Body of pancreas (tissue), 4 donors: ENCODE results near the gene NUDT12.

Source experiments
- CTCF ChIP-seq, 7 experiments: fragments of 450-650 bp in 4 of 7; fragments of 200-600 bp in 3 of 7; sonication (generic) in 3 of 7; IDR thresholded peaks; one replicate each; pipeline ENCODE4 v1.5.1; 2016 to 2019; ENCODE audit warnings: antibody characterized with exemption in 7 of 7
- POLR2A ChIP-seq, 3 donors: fragments of 450-650 bp; IDR thresholded peaks; one replicate each; pipeline ENCODE4 v1.6.1; 2016; ENCODE audit warnings: antibody characterized with exemption in 3 of 3, mild to moderate bottlenecking in 2 of 3

GRCh38 chr5:103589357-103589756 is 26.8 kb upstream of the NUDT12 start:
- TF ChIP-seq CTCF (IDR thresholded peaks at IDR 0.05) (no peak), POLR2A (IDR thresholded peaks at IDR 0.05) (no peak)
